22Rv1 (cell line): Measurements from ENCODE around the gene MS4A1.

Experiments
- CTCF ChIP-seq: fragments of 450-650 bp; IDR thresholded peaks from 2 replicates; pipeline ENCODE4 v1.5.1; 2017; ENCODE audit warnings: mild to moderate bottlenecking
- ZFX ChIP-seq: fragments of 450-650 bp; IDR thresholded peaks from 2 replicates; pipeline ENCODE4 v1.6.1; 2017; ENCODE audit warnings: antibody characterized with exemption, borderline replicate concordance

- TF ChIP-seq CTCF (no peak), ZFX (no peak)
Measured at GRCh38 chr11:60428517-60428916, 27.1 kb upstream of the MS4A1 start.
